Spinal cord (tissue), 10 donors: Measurements from ENCODE around the gene PLEKHG7. TPM values are rescaled to one million over a fixed set of nuclear protein-coding genes. Genes with fewer than 3 reads are reported as not detected.
A peak's percentile ranks its signal among the peaks of the same experiment; 100 is the strongest.

Experiments used
- DNase-seq, 6 donors: peaks; one replicate each; pipeline versions ENCODE4 v3.0.0 to v3.0.0-alpha.2; 2013 to 2015; ENCODE audit warnings: low spot score in 6 of 6, low read depth in 4 of 6
- H3K27ac ChIP-seq: one replicate; pipeline ENCODE4 v1.5.1; 2013; ENCODE audit warnings: low read depth, low read length, control low read depth
- H3K27me3 ChIP-seq: one replicate; pipeline ENCODE4 v1.6.1; 2013; ENCODE audit warnings: low read length; ENCODE audit not compliant: control insufficient read depth, insufficient read depth
- H3K36me3 ChIP-seq: one replicate; pipeline ENCODE4 v1.6.1; 2013; ENCODE audit warnings: low read length; ENCODE audit not compliant: control insufficient read depth, insufficient read depth
- H3K4me1 ChIP-seq: one replicate; pipeline ENCODE4 v1.6.1; 2013; ENCODE audit warnings: low read length; ENCODE audit not compliant: control insufficient read depth, insufficient read depth
- H3K4me3 ChIP-seq: one replicate; pipeline ENCODE4 v1.5.1; 2013; ENCODE audit warnings: low read depth, low read length, control low read depth
- H3K9me3 ChIP-seq: one replicate; pipeline ENCODE4 v1.6.1; 2013; ENCODE audit warnings: low read length; ENCODE audit not compliant: control insufficient read depth, insufficient read depth
- WGBS: methylation state at CpG from one replicate; pipeline ENCODE4 v1.1.5; 2013; ENCODE audit warnings: missing lambda C conversion rate; ENCODE audit not compliant: insufficient coverage; 5-methylcytosine and 5-hydroxymethylcytosine counted together
- polyA plus RNA-seq, 2 donors: library from polyadenylated mRNA; unstranded; fragments of 120-200 nt; gene quantifications; one replicate each; pipeline ENCODE4 v1.2.1, GENCODE V29; 2013; ENCODE audit not compliant: insufficient read length in 2 of 2
- total RNA-seq, 2 donors: library from RNA; depleted of rRNA in 1 of 2; stranded (reverse); fragments of 120-200 nt in 1 of 2; fragments of >200 nt in 1 of 2; gene quantifications; one replicate each; pipeline versions ENCODE4 v1.2.3 to v1.2.4, GENCODE V29; 2013 to 2014
- donor health status: healthy.

PLEKHG7 gene
- total and polyA plus RNA-seq, 4 donors: not detected

DNA sequence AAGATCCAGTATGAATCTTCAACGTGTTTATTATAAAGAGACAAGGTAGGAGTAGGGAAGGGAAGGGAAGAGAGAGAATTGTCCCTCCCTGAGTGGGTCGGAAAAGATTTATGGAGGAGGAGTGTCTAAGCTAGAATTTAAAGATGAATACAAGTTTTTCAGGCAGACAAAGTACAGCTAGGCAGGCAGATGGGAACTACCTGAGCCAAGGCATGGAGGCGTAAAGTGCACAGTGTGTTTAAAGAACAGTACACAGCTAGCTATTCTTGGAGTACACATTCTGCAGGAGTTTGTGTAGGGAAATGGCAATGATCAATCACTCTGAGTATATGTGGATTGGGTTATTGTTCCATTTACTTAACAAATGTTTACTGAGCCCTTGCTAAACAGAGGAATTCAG is 20.1 kb downstream of the PLEKHG7 start:
- Histone ChIP-seq H3K27ac (no peak overlapping the region), H3K36me3 (no peaks in the 10 kb centered on the region), H3K27me3 (no peaks in the 10 kb centered on the region), H3K9me3 (no peaks in the 10 kb centered on the region), H3K4me3 (no peak overlapping the region), H3K4me1 (no peaks in the 10 kb centered on the region)
- no peak for DNase-seq
- WGBS: 73% methylated on average over 3 of the region's 3 CpGs

DNA sequence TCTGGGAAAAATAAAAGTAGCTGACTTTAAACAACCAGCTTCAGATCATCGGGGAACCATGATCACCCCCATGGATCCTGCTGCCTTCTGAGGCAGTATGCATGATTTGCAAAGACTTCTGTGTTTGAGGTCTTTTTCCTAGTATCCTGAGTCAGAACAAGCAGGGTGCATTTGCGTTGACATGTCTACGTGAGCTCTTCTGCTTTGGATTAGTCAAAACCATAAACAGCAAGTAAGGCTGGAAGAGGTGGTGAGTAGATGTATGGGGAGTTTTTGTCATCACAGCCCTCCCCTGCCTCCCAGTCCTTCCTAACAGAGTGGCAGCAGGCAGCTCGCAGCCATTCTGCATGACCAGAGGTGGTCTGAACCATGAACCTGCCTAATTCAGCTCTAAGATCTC is 24.1 kb downstream of the PLEKHG7 start:
- 100% methylated on average over 1 of the region's 4 CpGs for WGBS

DNA sequence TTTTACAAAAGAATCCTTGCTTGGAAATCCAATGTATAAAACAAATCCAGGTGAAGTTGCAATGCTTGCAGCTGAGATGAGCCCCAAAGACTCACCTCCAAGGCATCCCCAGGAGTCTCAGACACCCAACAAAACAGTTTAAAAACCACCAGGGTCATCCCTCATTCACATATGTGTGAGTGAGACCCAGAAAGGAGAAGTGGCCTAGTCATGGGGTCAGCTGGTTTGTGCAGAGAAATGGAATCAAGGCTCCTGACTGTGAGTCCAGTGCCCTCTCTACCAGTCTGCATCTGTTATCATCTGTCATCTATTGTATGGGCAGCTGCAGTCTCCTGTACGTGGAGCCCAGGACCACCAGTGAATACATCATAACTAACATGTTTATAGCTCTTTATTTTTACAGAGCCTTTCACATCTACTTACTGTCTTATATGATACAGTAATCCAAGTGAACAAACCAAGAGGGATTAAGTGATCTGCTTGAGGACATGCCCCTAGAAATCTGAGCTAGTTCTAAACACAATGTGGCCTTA is 27.1 kb downstream of the PLEKHG7 start:
- no peaks in the 10 kb centered on the region for H3K36me3 ChIP-seq
- no CpG with 5 or more reads among the region's 1 CpG for WGBS
- no peaks in the 10 kb centered on the region for H3K9me3 ChIP-seq
- DNase-seq: no peak
- H3K4me1 ChIP-seq: peaks cover 12% of the 10 kb centered on the region
- no peak overlapping the region for H3K27ac ChIP-seq
- H3K27me3 ChIP-seq: no peaks in the 10 kb centered on the region
- H3K4me3 ChIP-seq: no peak overlapping the region

More for the DNA sequence above, 24.1 kb downstream of the PLEKHG7 start:
- Histone ChIP-seq H3K4me1 (peaks cover 4% of the 10 kb centered on the region), H3K36me3 (no peaks in the 10 kb centered on the region), H3K4me3 (no peak overlapping the region), H3K9me3 (no peaks in the 10 kb centered on the region), H3K27me3 (no peaks in the 10 kb centered on the region), H3K27ac (no peak overlapping the region)
- no peak for DNase-seq

DNA sequence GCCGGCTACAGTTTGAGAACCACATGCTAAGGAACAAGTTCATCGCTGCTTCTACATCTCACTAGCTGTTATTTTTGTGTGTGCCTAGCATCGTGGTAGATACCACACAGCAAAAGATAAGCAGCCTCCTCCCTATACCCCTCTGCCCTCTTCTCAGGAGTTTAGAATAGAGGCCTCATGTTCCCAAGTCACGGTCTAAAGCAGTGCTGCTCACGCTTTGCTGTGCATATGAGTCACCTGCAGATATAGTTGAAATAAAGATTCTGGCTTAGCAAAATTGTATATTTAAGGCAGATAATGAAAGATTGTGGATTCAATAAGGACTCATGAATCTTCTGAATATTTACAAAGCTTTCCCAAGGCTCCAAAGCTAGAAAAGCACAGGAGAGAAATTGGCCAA is 28.0 kb downstream of the PLEKHG7 start:
- 93% methylated on average over 3 of the region's 5 CpGs for WGBS
- H3K27me3 ChIP-seq: no peaks in the 10 kb centered on the region
- H3K9me3 ChIP-seq: no peaks in the 10 kb centered on the region
- H3K4me1 ChIP-seq: peaks cover 14% of the 10 kb centered on the region
- no peaks in the 10 kb centered on the region for H3K36me3 ChIP-seq
- no peak overlapping the region for H3K4me3 ChIP-seq
- no peak for DNase-seq
- H3K27ac ChIP-seq: no peak overlapping the region

DNA sequence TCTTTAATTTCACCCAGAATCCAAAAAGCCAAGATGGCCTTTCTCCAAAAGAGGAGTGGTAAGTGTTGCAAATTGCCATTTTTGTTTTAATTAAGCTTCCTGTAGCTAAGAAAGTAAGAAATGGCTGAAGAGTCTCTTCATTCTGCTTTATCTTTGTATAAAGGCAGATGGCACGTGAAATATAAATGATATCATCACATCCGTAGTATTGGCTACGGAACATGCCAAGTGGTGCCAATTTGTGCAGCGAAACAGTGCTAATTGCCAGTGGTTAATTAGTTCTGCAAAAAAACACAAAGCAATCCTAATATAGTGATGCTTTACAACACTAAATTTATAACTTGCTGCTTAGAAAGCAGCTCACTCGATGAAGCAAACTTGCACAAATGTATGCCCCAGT is 29.4 kb downstream of the PLEKHG7 start:
- DNase-seq: peak in 5 of 6 donors; percentile 15 to 93 (median 46)
- WGBS: no CpG with 5 or more reads among the region's 5 CpGs
- Histone ChIP-seq H3K27ac (no peak overlapping the region), H3K4me3 (no peak overlapping the region), H3K27me3 (no peaks in the 10 kb centered on the region), H3K4me1 (peaks cover 14% of the 10 kb centered on the region), H3K36me3 (no peaks in the 10 kb centered on the region), H3K9me3 (no peaks in the 10 kb centered on the region)

DNA sequence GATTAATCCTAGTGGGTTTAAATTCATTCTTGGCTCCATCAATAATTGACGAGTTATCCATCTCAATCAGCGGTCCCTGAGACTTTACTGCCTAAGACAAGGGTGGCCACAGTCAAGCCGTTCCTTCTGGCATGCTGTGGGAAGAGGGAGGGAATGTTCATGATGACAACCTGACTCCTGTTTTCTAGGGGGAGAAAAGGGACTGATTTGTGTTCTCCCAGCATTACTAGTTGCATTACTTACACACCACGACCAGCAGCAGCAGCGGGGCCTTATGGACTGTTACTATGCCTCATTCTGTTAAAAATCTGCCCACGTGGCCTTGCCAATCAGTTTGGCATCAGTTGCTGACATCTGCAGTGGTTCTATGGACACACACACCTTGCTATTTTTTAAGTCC is 29.9 kb downstream of the PLEKHG7 start:
- Histone ChIP-seq H3K4me3 (no peak overlapping the region), H3K27me3 (no peaks in the 10 kb centered on the region), H3K4me1 (peaks cover 14% of the 10 kb centered on the region), H3K36me3 (no peaks in the 10 kb centered on the region), H3K27ac (no peak overlapping the region), H3K9me3 (no peaks in the 10 kb centered on the region)
- peak in 1 of 6 donors; percentile 84 for DNase-seq
- WGBS: 41% methylated on average over 5 of the region's 6 CpGs

DNA sequence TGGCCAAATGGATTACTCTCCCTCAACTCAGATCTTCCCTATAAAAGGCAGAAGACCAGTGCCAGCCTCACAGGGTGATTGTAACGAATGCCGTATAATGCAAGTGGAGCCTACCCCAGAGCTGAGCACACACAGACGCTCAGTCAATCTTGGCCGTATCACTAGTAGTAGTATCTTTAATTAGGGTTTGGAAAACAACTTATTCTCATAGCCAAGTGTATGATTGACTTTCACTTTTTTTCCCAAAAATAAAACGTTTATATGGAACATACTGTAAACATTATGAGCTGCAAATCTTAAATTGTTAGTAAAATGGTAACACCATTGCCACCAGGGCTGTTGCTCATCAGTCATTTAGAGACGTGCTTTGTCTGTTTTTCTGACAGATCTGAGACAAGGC is 30.4 kb downstream of the PLEKHG7 start:
- Histone ChIP-seq H3K4me1 (peaks cover 14% of the 10 kb centered on the region), H3K4me3 (no peak overlapping the region), H3K9me3 (no peaks in the 10 kb centered on the region), H3K27ac (no peak overlapping the region), H3K27me3 (no peaks in the 10 kb centered on the region), H3K36me3 (no peaks in the 10 kb centered on the region)
- WGBS: 80% methylated on average over 1 of the region's 6 CpGs
- peak in 1 of 6 donors; percentile 77 for DNase-seq

DNA sequence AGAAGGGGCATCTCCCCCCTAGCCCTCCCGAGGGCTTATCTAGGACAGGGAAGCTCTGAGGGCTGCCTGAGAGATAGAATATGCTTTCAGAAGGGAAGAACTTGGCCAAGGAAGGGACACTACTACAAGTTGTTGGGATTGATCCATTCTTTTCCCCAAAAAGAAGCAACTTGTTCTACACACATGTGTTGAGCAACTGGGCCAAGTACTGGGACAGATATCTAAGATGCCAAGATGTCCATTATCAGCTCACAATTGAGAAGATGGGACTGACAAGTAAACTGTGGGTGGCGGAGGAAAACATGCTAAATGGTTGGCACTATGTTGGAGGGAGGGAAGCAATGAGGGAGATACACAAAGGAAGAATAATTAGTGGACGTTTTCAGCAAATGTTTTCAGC is 30.9 kb downstream of the PLEKHG7 start:
- H3K27me3 ChIP-seq: no peaks in the 10 kb centered on the region
- no peak overlapping the region for H3K4me3 ChIP-seq
- DNase-seq: peak in 1 of 6 donors; percentile 71
- no peaks in the 10 kb centered on the region for H3K9me3 ChIP-seq
- H3K4me1 ChIP-seq: peaks cover 14% of the 10 kb centered on the region
- WGBS: 100% methylated on average over 1 of the region's 3 CpGs
- no peak overlapping the region for H3K27ac ChIP-seq
- H3K36me3 ChIP-seq: no peaks in the 10 kb centered on the region

DNA sequence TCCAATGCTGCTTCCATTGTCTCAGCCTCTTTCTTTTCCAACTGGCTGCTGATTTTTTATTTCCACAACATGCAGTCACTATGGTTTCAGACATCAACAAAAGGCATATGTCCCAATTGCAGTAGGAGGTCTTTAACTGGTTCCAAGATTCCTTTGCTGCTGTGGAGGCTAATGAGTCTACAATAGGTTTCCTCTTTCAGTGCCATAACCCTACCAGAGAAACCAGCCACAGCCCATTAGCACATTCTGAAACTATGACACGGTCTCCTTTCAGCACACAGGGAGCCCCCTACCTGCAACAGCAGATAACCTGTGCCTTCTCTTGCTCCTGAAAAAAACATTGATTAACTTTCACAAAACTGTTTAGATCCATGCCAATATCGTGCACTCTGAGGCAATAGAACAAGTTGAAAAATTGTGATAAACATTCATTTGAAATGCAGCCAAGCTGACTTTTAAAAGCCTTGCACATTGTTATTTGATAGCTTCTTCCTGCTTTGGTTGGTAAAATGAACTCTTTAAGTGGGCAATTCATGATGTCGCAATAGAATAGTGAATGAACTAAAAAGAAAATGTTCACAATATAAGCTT is 32.4 kb downstream of the PLEKHG7 start:
- H3K9me3 ChIP-seq: no peaks in the 10 kb centered on the region
- peak; percentile 56 to 92 (median 68) for DNase-seq
- peaks cover 14% of the 10 kb centered on the region for H3K4me1 ChIP-seq
- H3K4me3 ChIP-seq: no peak overlapping the region
- WGBS: 67% methylated on average over 1 of the region's 3 CpGs
- no peaks in the 10 kb centered on the region for H3K27me3 ChIP-seq
- no peaks in the 10 kb centered on the region for H3K36me3 ChIP-seq
- H3K27ac ChIP-seq: peak overlapping the region; percentile 68

DNA sequence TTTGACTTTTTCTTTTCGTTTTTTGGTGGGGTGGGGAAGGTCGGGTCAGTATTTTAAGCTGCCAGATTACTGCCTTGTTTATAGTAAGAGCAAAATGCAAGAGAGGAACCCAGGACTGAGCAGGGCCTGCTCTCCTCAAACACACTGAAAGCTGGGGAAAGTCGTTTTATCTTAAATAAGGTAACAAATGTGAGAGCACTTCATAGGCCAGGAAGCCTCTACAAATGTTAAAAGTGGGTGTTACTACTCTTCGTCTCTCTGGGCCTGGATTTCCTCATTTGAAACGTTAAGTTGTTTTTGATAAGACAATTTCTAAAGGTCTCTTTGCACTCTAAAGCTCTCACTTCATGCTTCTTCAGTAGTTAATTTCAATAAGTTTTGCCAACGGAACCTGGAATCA is 33.8 kb downstream of the PLEKHG7 start:
- no CpG with 5 or more reads among the region's 6 CpGs for WGBS
- no peak for DNase-seq
- H3K4me1 ChIP-seq: peaks cover 10% of the 10 kb centered on the region
- H3K36me3 ChIP-seq: no peaks in the 10 kb centered on the region
- H3K27me3 ChIP-seq: no peaks in the 10 kb centered on the region
- H3K27ac ChIP-seq: no peak overlapping the region
- H3K9me3 ChIP-seq: no peaks in the 10 kb centered on the region
- H3K4me3 ChIP-seq: no peak overlapping the region
